Thymus (tissue), 11 donors: ENCODE results near the gene SORCS3. TPM values are rescaled to one million over a fixed set of nuclear protein-coding genes. Genes with fewer than 3 reads are reported as not detected.

Experiments used
- DNase-seq, 9 donors: peaks; one replicate each; pipeline ENCODE4 v3.0.0-alpha.2; 2013; ENCODE audit warnings: low spot score in 9 of 9, low read depth in 6 of 9, missing footprints in 1 of 9
- H3K27ac ChIP-seq, 2 donors: one replicate each; pipeline ENCODE4 v1.5.1; 2013; ENCODE audit warnings: control low read depth in 1 of 2, low read depth in 1 of 2, low read length in 1 of 2, mild to moderate bottlenecking in 1 of 2, moderate library complexity in 1 of 2
- H3K27me3 ChIP-seq, 2 donors: one replicate each; pipeline ENCODE4 v1.5.1; 2013; ENCODE audit warnings: low read length in 1 of 2; ENCODE audit not compliant: control insufficient read depth in 2 of 2, insufficient read depth in 1 of 2
- H3K36me3 ChIP-seq, 2 donors: one replicate each; pipeline ENCODE4 v1.5.1; 2013; ENCODE audit warnings: low read length in 1 of 2, mild to moderate bottlenecking in 1 of 2, moderate library complexity in 1 of 2; ENCODE audit not compliant: control insufficient read depth in 2 of 2, insufficient read depth in 2 of 2
- H3K4me1 ChIP-seq, 2 donors: one replicate each; pipeline ENCODE4 v1.5.1; 2013; ENCODE audit warnings: low read length in 2 of 2; ENCODE audit not compliant: control insufficient read depth in 2 of 2, insufficient read depth in 2 of 2
- H3K4me3 ChIP-seq, 2 donors: one replicate each; pipeline ENCODE4 v1.5.1; 2013; ENCODE audit warnings: low read length in 2 of 2, control low read depth in 1 of 2, mild to moderate bottlenecking in 1 of 2
- H3K9me3 ChIP-seq, 2 donors: one replicate each; pipeline ENCODE4 v1.5.1; 2013; ENCODE audit warnings: low read length in 1 of 2, mild to moderate bottlenecking in 1 of 2; ENCODE audit not compliant: control insufficient read depth in 2 of 2, insufficient read depth in 1 of 2
- WGBS: extraction: QIAGEN DNeasy Blood & Tissue Kit; methylation state at CpG from one replicate; pipeline ENCODE4 v1.1.7; 2013; 5-methylcytosine and 5-hydroxymethylcytosine counted together
- polyA plus RNA-seq: library from polyadenylated mRNA; stranded (reverse); fragments of 200-250 nt; gene quantifications from one replicate; pipeline ENCODE4 v1.2.3, GENCODE V29; 2013
- total RNA-seq: library from RNA; stranded (reverse); fragments of 120-200 nt; gene quantifications from one replicate; pipeline ENCODE4 v1.2.4, GENCODE V29; 2013
- donor health status: healthy.

Gene SORCS3
- total and polyA plus RNA-seq, 2 donors, result 0.05 TPM

GRCh38 chr10:105171945-105172344 lies 530.9 kb downstream of the SORCS3 start:
- no peaks in the 10 kb centered on the region for H3K4me1 ChIP-seq
- H3K27me3 ChIP-seq, result no peaks in the 10 kb centered on the region
- H3K36me3 ChIP-seq, result no peaks in the 10 kb centered on the region
- no peak for DNase-seq
- no peak overlapping the region for H3K27ac ChIP-seq
- no peaks in the 10 kb centered on the region for H3K9me3 ChIP-seq
- no peak overlapping the region for H3K4me3 ChIP-seq
- 94% methylated on average over 3 of the region's 3 CpGs for whole genome bisulfite sequencing

DNA sequence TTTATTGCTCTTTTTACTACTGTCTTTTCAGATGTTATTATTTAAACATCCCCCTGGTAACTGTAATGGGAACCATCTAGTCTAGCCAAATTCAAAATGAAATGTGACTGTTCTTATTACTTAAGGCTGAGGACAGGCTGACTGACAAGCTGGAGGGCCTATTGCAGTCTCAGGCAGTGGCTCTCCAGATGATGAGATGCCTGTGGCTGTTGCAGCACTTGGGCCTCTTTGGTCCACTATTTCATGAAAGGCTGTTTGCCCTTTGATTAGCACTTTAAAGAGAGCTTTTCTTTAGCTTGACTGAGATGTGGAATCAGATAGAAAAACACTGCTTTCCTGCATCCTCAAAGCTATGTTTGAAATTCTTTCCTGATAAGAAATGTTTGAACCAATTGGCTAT lies 540.5 kb downstream of the SORCS3 start:
- DNase-seq, result no peak
- no peaks in the 10 kb centered on the region for H3K36me3 ChIP-seq
- no peaks in the 10 kb centered on the region for H3K27me3 ChIP-seq
- H3K4me3 ChIP-seq, result no peak overlapping the region
- no peaks in the 10 kb centered on the region for H3K4me1 ChIP-seq
- no peak overlapping the region for H3K27ac ChIP-seq
- H3K9me3 ChIP-seq, result no peaks in the 10 kb centered on the region

DNA sequence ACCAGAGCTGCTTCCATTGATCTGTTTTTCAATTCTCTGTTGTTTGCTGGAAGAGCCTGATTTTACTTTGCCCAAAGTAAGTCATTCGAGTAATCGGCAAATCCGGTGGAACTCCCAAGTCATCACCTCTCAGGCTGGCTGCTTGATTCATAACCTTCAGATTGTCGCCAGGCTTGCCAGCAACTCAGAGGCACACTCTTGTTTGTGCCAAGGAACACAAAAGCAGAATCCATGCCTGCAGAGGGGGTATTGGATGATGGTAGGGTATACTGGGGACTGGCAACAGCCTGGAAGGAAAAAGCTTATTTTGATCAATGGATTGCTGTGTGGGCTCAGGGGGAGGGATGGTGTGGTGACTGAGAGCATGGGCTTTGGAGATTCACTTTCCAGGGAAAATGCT lies 542.4 kb downstream of the SORCS3 start:
- DNase-seq, result no peak
- 94% methylated on average over 4 of the region's 4 CpGs for WGBS
- Histone ChIP-seq H3K4me3 (no peak overlapping the region), H3K27ac (no peak overlapping the region), H3K27me3 (no peaks in the 10 kb centered on the region), H3K36me3 (no peaks in the 10 kb centered on the region), H3K4me1 (no peaks in the 10 kb centered on the region), H3K9me3 (no peaks in the 10 kb centered on the region)

- no peak for DNase-seq
- 84% methylated on average over 4 of the region's 4 CpGs for WGBS
Observed at GRCh38 chr10:105185161-105185560, 544.1 kb downstream of the SORCS3 start.

DNA sequence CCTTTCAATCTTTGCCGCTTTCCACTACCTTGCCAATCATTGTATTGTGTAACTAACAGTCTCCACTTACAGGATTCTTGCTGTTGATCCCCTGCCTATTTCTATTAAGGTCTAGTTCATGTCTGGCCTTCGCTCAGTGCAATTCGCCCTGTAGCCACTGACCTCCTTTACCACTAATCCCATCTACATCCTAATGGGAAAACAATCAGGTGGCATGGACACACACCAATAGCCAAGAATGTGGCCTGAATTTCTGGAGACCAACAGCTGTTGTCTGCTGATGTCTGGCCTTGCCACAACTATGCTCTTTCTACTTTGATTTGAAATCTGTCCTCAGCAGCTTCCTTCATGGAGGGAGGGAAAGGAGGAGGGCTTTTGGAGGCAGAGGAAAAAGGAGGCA lies 546.2 kb downstream of the SORCS3 start:
- Histone ChIP-seq H3K4me1 (no peaks in the 10 kb centered on the region), H3K9me3 (no peaks in the 10 kb centered on the region), H3K36me3 (no peaks in the 10 kb centered on the region), H3K27me3 (no peaks in the 10 kb centered on the region), H3K27ac (no peak overlapping the region), H3K4me3 (no peak overlapping the region)
- WGBS, result 96% methylated on average over 3 of the region's 3 CpGs
- no peak for DNase-seq

More at GRCh38 chr10:105185161-105185560, 544.1 kb downstream of the SORCS3 start:
- H3K4me3 ChIP-seq, result no peak overlapping the region
- no peaks in the 10 kb centered on the region for H3K4me1 ChIP-seq
- no peaks in the 10 kb centered on the region for H3K27me3 ChIP-seq
- H3K9me3 ChIP-seq, result no peaks in the 10 kb centered on the region
- H3K27ac ChIP-seq, result no peak overlapping the region
- no peaks in the 10 kb centered on the region for H3K36me3 ChIP-seq

DNA sequence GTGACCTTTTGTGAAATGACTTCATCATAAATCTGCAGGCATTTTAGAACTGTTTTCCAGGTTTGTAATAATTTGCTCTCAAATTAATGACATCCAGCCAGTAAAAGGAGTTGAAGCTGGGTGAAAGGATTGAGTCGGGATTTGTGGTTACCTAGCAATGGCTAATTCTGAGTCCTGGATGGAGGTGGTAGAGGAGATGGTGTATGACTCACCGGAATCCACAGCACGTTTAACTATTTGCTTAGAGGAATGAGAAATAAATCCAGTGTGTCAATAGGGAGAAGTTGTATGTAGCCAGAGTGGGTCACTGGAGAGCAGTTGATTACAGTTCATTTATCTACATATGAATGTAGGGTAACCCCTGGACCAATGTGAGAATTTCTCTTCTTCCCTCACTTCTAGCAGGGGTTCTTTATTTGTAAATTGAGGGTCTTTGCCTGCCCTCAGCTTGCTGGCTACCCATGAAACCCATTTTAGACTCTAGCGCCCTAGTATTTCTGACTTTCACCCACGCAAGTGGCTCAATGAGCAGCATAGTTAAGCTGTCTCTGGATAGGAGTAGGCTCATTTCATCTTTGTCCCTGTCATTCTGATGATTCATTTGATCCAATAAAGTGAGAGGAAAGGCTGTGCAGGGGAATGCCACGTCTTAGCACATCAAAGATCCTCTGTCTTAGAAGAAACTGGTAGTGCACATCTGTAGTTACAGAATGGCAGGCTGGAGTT lies 547.8 kb downstream of the SORCS3 start:
- no peak overlapping the region for H3K27ac ChIP-seq
- H3K4me1 ChIP-seq, result no peaks in the 10 kb centered on the region

DNA sequence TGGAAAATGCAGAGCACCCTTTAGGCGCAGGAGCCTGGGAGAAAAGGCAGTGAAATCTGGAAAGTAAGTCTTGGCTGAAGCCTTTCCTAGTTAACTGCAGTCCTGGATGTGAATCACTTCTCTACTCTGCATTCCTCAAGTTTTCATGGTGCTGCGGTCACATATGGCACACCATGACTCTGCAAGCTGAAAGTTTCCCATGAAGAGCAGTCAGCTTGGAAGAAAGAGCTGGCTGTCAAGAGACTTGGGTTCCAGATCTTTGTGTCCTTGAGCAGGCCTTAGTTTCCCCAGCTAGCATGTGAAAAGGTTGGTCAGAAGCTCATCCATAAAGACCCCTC lies 548.3 kb downstream of the SORCS3 start:
- H3K9me3 ChIP-seq, result no peaks in the 10 kb centered on the region
- H3K27ac ChIP-seq, result no peak overlapping the region
- H3K27me3 ChIP-seq, result no peaks in the 10 kb centered on the region
- H3K4me3 ChIP-seq, result no peak overlapping the region
- WGBS, result 96% methylated on average over 2 of the region's 2 CpGs
- H3K4me1 ChIP-seq, result no peaks in the 10 kb centered on the region
- no peak for DNase-seq
- H3K36me3 ChIP-seq, result no peaks in the 10 kb centered on the region

More for the DNA sequence above, 547.8 kb downstream of the SORCS3 start:
- H3K4me3 ChIP-seq, result no peak overlapping the region
- 81% methylated on average over 6 of the region's 6 CpGs for WGBS
- no peaks in the 10 kb centered on the region for H3K9me3 ChIP-seq
- DNase-seq, result no peak
- H3K36me3 ChIP-seq, result no peaks in the 10 kb centered on the region
- H3K27me3 ChIP-seq, result no peaks in the 10 kb centered on the region

- Histone ChIP-seq H3K36me3 (no peaks in the 10 kb centered on the region), H3K4me3 (no peak overlapping the region), H3K4me1 (no peaks in the 10 kb centered on the region), H3K9me3 (no peaks in the 10 kb centered on the region), H3K27me3 (no peaks in the 10 kb centered on the region), H3K27ac (no peak overlapping the region)
- WGBS, result 91% methylated on average over 4 of the region's 4 CpGs
- no peak for DNase-seq
Observed at GRCh38 chr10:105192146-105192545, 551.1 kb downstream of the SORCS3 start.

DNA sequence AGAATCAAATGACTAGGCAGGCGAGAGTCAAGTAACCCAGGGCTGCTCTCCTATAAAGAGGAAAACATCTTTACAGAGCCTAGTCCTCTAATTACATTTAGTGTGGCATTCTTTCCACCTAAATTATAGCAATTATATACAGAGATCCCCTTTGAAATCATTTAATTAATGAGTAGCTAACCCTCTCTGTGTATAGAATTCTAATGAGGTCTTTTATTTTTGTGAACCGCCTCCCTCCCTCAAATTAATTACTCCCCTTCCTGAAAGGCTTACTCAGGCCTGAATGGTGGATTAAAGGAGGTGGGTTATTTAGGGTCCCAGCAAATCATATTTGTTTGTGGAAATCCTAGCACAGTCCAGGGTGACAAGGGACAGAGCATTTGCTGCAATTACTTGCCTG lies 551.8 kb downstream of the SORCS3 start:
- WGBS, result 94% methylated on average over 2 of the region's 2 CpGs
- no peaks in the 10 kb centered on the region for H3K27me3 ChIP-seq
- no peak overlapping the region for H3K4me3 ChIP-seq
- H3K9me3 ChIP-seq, result no peaks in the 10 kb centered on the region
- no peaks in the 10 kb centered on the region for H3K36me3 ChIP-seq
- no peaks in the 10 kb centered on the region for H3K4me1 ChIP-seq
- no peak overlapping the region for H3K27ac ChIP-seq
- no peak for DNase-seq
